HepG2 (cell line): ENCODE measurements around the gene TMC8. TPM values are rescaled to one million over a fixed set of nuclear protein-coding genes. Genes with fewer than 3 reads are reported as not detected.

Experiments
- DDIT3 ChIP-seq: sonication (generic); formaldehyde crosslinking; IDR thresholded peaks from 2 replicates; pipeline ENCODE4 v1.4.0; 2020; ENCODE audit warnings: mild to moderate bottlenecking, missing genetic modification reagents
- DPF2 ChIP-seq: sonication (generic); formaldehyde crosslinking; IDR thresholded peaks from 2 replicates; pipeline ENCODE4 v1.4.0; 2020; ENCODE audit warnings: mild to moderate bottlenecking, low read depth, missing genetic modification reagents, borderline replicate concordance
- E2F1 ChIP-seq: sonication (generic); formaldehyde crosslinking; IDR thresholded peaks from 2 replicates; pipeline ENCODE4 v1.5.0; 2020; ENCODE audit warnings: missing genetic modification reagents
- ETV5 ChIP-seq: IDR thresholded peaks from 2 replicates; pipeline ENCODE4 v1.6.1; 2018; ENCODE audit warnings: missing biosample characterization, missing genetic modification reagents, inconsistent platforms, borderline replicate concordance
- GABPA ChIP-seq, 2 experiments: IDR thresholded peaks; 2 replicates each; pipeline ENCODE4 v1.6.1; 2011 to 2016; ENCODE audit warnings: low read depth in 2 of 2, low read length in 1 of 2, missing biosample characterization in 1 of 2, missing genetic modification characterization in 1 of 2
- HNF4G ChIP-seq, 2 experiments: sonication (generic) in 1 of 2; formaldehyde crosslinking in 1 of 2; IDR thresholded peaks; 2 replicates each; pipeline versions ENCODE4 v1.4.0 to v1.6.1; 2011 to 2020; ENCODE audit warnings: borderline replicate concordance in 2 of 2, low read depth in 2 of 2, mild to moderate bottlenecking in 2 of 2, low read length in 1 of 2, missing genetic modification reagents in 1 of 2, moderate library complexity in 1 of 2
- HOXA7 ChIP-seq: sonication (generic); formaldehyde crosslinking; IDR thresholded peaks from 2 replicates; pipeline ENCODE4 v1.8.1; 2022; ENCODE audit warnings: mild to moderate bottlenecking, missing genetic modification reagents, moderate library complexity
- NFE2L1 ChIP-seq: sonication (generic); formaldehyde crosslinking; IDR thresholded peaks from 2 replicates; pipeline ENCODE4 v1.4.0; 2020; ENCODE audit warnings: missing genetic modification reagents, mild to moderate bottlenecking, borderline replicate concordance
- PHB2 ChIP-seq: fragments of 450-650 bp; IDR thresholded peaks from 2 replicates; pipeline ENCODE4 v1.6.1; 2018; ENCODE audit not compliant: partially characterized antibody
- PHF8 ChIP-seq: sonication (generic); formaldehyde crosslinking; IDR thresholded peaks from 2 replicates; pipeline ENCODE4 v1.5.0; 2020; ENCODE audit warnings: missing genetic modification reagents
- POLR2A ChIP-seq, 2 experiments: IDR thresholded peaks; 2 replicates each; pipeline ENCODE4 v1.6.1; 2011; ENCODE audit warnings: low read depth in 2 of 2, low read length in 2 of 2, mild to moderate bottlenecking in 1 of 2, moderate library complexity in 1 of 2; ENCODE audit not compliant: insufficient read depth in 1 of 2
- RBFOX2 ChIP-seq: fragments of 200-400 bp; formaldehyde crosslinking; IDR thresholded peaks from 2 replicates; pipeline ENCODE4 v1.6.1; 2017; ENCODE audit warnings: low read depth, mild to moderate bottlenecking, low read length
- RBM39 ChIP-seq: fragments of 200-400 bp; formaldehyde crosslinking; IDR thresholded peaks from one replicate; pipeline ENCODE4 v1.6.1; 2018; ENCODE audit warnings: antibody characterized with exemption, mild to moderate bottlenecking, low read depth, low read length; ENCODE audit not compliant: poor library complexity, severe bottlenecking
- SATB2 ChIP-seq: sonication (generic); formaldehyde crosslinking; IDR thresholded peaks from 2 replicates; pipeline ENCODE4 v1.5.0; 2020; ENCODE audit warnings: missing genetic modification reagents
- ZBTB44 ChIP-seq: sonication (generic); formaldehyde crosslinking; IDR thresholded peaks from 2 replicates; pipeline ENCODE4 v1.4.0; 2020; ENCODE audit warnings: missing genetic modification reagents
- ZNF281 ChIP-seq: sonication (generic); formaldehyde crosslinking; IDR thresholded peaks from 2 replicates; pipeline ENCODE4 v1.4.0; 2020; ENCODE audit warnings: missing genetic modification reagents, borderline replicate concordance
- ZNF761 ChIP-seq: sonication (generic); formaldehyde crosslinking; conservative IDR thresholded peaks from 2 replicates; pipeline ENCODE4 v1.4.0; 2020; ENCODE audit warnings: mild to moderate bottlenecking, missing genetic modification reagents
- polyA plus RNA-seq, 8 experiments: library from polyadenylated mRNA; depleted of rRNA in 3 of 8; stranded (reverse) in 7 of 8; unstranded in 1 of 8; fragments of >200 nt; fragmentation: Illumina TruSeq in 4 of 8; extraction: Trizol in 4 of 8; gene quantifications; 2 replicates each; pipeline versions ENCODE4 v1.2.1 to v1.2.3, GENCODE V29; 2011 to 2016; ENCODE audit warnings: low read depth in 4 of 8, missing spikeins in 1 of 8, mixed read lengths in 1 of 8; ENCODE audit not compliant: insufficient read depth in 1 of 8
- total RNA-seq, 5 experiments: library from RNA; depleted of rRNA; stranded (reverse); fragments of >200 nt; fragmentation: Illumina TruSeq; extraction: Trizol; gene quantifications; 2 replicates each; pipeline ENCODE4 v1.2.3, GENCODE V29; 2016; ENCODE audit warnings: low read depth in 1 of 5
- TF ChIP-seq, protein P1 (sequence below): sonication (generic); formaldehyde crosslinking; IDR thresholded peaks from 2 replicates; pipeline ENCODE4 v1.5.0; 2020; ENCODE audit warnings: missing genetic modification reagents
- TF ChIP-seq, protein P2 (sequence below): sonication (generic); formaldehyde crosslinking; IDR thresholded peaks from 2 replicates; pipeline ENCODE4 v1.8.1; 2023; ENCODE audit warnings: mild to moderate bottlenecking, missing genetic modification reagents, borderline replicate concordance

The TMC8 gene
- total and polyA plus RNA-seq, 2 of the 13 experiments (the other 11 are each of a cell fraction or from before 2014, with no cell fraction given): 0.53 to 7.8 TPM

DNA sequence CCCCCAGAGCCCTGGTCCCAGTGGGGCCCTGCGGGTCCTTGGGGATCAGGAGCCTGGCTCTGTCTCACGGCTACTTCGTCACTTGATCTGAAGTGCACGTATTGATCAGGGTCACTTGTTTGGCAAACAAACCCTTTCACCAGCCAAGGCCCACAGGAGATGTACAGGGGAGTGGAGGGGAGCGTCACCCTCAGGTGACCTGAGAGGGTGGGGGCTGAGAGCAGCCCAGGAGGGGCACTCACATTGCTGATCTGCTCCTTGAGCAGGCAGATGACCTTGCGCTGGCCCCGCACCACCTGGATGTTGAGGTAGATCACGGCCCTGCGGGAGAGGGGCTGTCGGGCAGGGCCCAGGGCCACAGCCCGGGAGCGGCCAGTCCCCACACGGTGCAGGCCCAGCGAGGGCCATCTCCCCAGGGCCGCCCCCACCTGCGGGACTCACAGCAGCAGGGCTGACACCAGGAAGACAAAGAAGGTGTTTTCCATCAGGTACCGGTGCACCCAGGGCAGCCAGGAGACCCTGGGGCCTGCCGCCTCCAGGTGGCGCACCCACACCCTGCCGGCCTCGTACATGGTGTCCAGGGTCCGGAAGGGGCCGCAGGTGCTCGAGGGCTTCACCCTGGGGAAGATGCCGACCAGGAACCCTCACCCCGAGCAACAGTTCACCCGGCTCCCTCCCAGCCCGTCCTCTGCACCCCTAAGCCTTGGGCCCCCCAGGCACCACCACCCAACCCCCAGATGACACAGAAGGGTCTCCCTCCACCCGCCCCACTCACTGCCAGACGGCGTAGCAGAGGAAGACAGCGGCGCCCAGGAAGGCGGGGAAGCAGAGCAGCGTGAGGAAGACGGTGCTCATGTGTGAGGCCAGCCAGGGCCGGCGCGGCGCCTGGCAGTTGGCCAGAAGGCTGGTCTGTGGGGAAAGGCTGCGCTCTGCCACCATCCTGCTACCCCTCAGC lies 13.3 kb upstream of the TMC8 start (continued):
- TF ChIP-seq DDIT3 (CRISPR knock-in tag) (no peak), PHF8 (CRISPR knock-in tag) (peak; percentile 4; the same call in 1 of the 2 replicates), POLR2A (IDR thresholded peaks at IDR 0.05; ENCODE audit: insufficient read depth in 1 of 2, low read depth in 2 of 2, low read length in 2 of 2) (0 out of 4 replicates have a peak, but pooled peaks of 1 of the 2 experiments have one; percentile 34), DPF2 (CRISPR knock-in tag) (peak; percentile 56), PHB2 (no peak), ZBTB44 (CRISPR knock-in tag) (no peak), SATB2 (no peak), NFE2L1 (no peak), RBFOX2 (peak; percentile 60; the same call in 1 of the 2 replicates), HOXA7 (CRISPR knock-in tag) (no peak), RBM39 (peak; percentile 8), GABPA (IDR thresholded peaks at IDR 0.05; ENCODE audit: low read depth, low read length) (no peak), GABPA (CRISPR knock-in tag; IDR thresholded peaks at IDR 0.05; ENCODE audit: low read depth) (no peak), E2F1 (CRISPR knock-in tag) (no peak), ZNF761 (CRISPR knock-in tag) (no peak), ZNF281 (CRISPR knock-in tag) (no peak), HNF4G (IDR thresholded peaks at IDR 0.05; ENCODE audit: borderline replicate concordance, low read depth, low read length) (no peak), HNF4G (CRISPR knock-in tag; IDR thresholded peaks at IDR 0.05; ENCODE audit: borderline replicate concordance, low read depth) (no peak), ETV5 (no peak; the same call in 1 of the 2 replicates)
- TF ChIP-seq, protein P1, sequence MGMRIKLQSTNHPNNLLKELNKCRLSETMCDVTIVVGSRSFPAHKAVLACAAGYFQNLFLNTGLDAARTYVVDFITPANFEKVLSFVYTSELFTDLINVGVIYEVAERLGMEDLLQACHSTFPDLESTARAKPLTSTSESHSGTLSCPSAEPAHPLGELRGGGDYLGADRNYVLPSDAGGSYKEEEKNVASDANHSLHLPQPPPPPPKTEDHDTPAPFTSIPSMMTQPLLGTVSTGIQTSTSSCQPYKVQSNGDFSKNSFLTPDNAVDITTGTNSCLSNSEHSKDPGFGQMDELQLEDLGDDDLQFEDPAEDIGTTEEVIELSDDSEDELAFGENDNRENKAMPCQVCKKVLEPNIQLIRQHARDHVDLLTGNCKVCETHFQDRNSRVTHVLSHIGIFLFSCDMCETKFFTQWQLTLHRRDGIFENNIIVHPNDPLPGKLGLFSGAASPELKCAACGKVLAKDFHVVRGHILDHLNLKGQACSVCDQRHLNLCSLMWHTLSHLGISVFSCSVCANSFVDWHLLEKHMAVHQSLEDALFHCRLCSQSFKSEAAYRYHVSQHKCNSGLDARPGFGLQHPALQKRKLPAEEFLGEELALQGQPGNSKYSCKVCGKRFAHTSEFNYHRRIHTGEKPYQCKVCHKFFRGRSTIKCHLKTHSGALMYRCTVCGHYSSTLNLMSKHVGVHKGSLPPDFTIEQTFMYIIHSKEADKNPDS: no peak; the same call in 1 of the 2 replicates
- TF ChIP-seq, protein P2, sequence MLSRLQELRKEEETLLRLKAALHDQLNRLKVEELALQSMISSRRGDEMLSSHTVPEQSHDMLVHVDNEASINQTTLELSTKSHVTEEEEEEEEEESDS (CRISPR knock-in tag): no peak
